ENCODE data around the gene TARBP1.
"Not testable (repeated sequence)": the region's sequence is repeated elsewhere in the genome, so short reads cannot be mapped to it uniquely, and the experiment has no call there.

TARBP1 gene

GRCh38 chr1:234478481-234479309, at the start of gene TARBP1:
Gene TARBP1, minus strand, starts transcription at chr1:234479179. Its CDS starts 76 bp downstream, at chr1:234479103.
- Mint-ChIP-seq H3K4me3 (peak within 1 kb of the TSS; percentile 92), H3K36me3 (ENCODE audit: low read depth) (peaks cover 11% of the 10 kb centered on the region), H3K27me3 (peaks cover 15% of the 10 kb centered on the region), H3K9me3 (no peaks in the 10 kb centered on the region), H3K4me1 (ENCODE audit: low read depth) (peaks cover 62% of the 10 kb centered on the region), H3K27ac (peak within 1 kb of the TSS; percentile 73)

DNA sequence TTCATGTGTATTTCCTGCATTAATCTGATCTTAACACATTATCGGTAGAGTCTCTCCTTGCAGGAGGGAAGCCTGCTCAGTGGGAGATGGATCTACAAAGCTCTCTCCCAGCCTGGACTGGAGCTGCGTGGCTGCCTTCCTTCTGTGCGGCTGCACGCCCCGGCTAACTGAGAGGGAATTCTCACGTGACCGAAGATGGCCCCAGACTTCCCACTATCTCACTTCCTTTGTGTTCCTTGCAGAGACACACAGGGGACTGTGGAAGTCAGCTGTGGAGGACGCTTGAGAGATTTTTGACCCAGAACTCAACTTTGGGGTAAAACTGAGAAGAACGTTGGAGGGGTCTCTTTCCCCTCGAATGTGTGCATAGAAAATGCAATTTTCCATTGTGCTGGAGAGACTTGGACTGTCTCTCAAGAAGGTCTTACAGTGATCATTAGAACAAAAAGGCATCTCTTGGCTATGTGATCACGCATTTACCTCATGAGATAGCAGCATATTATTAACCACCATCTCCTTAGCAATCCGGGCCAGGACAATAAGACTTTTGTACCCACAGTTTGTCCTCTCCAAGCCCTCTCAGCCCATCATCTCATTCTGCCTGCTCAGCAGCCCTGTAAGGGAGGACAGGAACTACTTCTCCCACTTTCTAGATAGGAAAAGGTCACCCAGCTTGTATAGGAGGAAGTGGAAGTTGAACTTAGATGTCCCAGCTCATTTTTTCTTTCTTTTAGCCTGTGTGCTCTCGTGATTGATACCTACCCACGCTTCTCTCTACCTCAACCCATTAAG, 49.3 kb upstream of the TARBP1 start:
- Mint-ChIP-seq H3K9me3 (no peaks in the 10 kb centered on the region), H3K4me1 (ENCODE audit: low read depth) (peaks cover 17% of the 10 kb centered on the region), H3K36me3 (ENCODE audit: low read depth) (no peaks in the 10 kb centered on the region), H3K4me3 (no peak overlapping the region), H3K27ac (no peak overlapping the region), H3K27me3 (peaks cover 14% of the 10 kb centered on the region)

DNA sequence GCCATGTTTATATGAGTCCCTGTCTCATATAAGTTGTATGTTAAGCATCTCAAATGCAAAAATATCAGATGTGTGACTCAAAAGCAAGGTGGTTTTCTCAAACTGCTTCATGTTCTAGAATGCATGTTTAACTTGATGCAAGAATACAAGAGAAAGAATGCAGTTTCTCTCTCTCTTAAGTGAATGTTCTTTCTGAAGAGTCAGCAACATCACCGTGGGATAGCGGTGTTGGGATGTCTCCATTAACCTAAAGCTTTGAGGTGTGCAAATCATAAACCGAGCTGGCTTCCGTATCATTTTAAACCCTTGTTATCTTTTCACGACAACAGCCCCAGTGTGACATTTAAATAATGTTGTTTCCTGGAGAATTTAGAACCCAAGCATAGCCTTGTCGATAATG, 48.4 kb upstream of the TARBP1 start:
- no peak overlapping the region for H3K4me3 Mint-ChIP-seq
- H3K36me3 Mint-ChIP-seq (ENCODE audit: low read depth): no peaks in the 10 kb centered on the region
- peaks cover 17% of the 10 kb centered on the region for H3K4me1 Mint-ChIP-seq (ENCODE audit: low read depth)
- H3K27ac Mint-ChIP-seq: no peak overlapping the region
- H3K9me3 Mint-ChIP-seq: no peaks in the 10 kb centered on the region
- H3K27me3 Mint-ChIP-seq: peaks cover 14% of the 10 kb centered on the region

GRCh38 chr1:234526922-234527321, 47.9 kb upstream of the TARBP1 start:
- Mint-ChIP-seq H3K27me3 (peaks cover 14% of the 10 kb centered on the region), H3K9me3 (no peaks in the 10 kb centered on the region), H3K4me1 (ENCODE audit: low read depth) (peaks cover 17% of the 10 kb centered on the region), H3K4me3 (no peak overlapping the region), H3K27ac (no peak overlapping the region), H3K36me3 (ENCODE audit: low read depth) (no peaks in the 10 kb centered on the region)

- Mint-ChIP-seq H3K36me3 (ENCODE audit: low read depth) (no peaks in the 10 kb centered on the region), H3K4me3 (no peak overlapping the region), H3K27ac (no peak overlapping the region), H3K4me1 (ENCODE audit: low read depth) (peaks cover 17% of the 10 kb centered on the region), H3K27me3 (peaks cover 14% of the 10 kb centered on the region), H3K9me3 (no peaks in the 10 kb centered on the region)
Measured at GRCh38 chr1:234525099-234525799, 46.3 kb upstream of the TARBP1 start.

DNA sequence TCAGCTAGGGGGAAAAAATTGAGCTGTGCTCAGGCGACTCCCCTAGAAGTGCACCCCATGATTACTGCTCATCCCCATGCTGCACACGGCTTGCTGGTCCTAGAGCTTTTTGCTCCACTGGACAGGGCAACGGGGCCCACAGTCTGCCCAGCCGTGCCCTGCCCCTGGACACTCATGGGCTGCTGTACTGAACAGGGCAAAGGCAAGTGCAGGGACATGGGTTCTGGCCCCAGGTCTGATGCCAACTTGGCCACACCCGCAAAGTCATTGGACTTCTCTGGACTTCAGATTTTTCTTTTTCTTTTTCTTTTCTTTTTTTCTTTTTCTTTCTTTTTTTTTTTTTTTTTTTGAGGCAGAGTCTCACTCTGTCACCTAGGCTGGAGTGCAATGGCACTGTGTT, 42.9 kb upstream of the TARBP1 start:
- H3K9me3 Mint-ChIP-seq: no peaks in the 10 kb centered on the region
- H3K4me1 Mint-ChIP-seq (ENCODE audit: low read depth): peaks cover 19% of the 10 kb centered on the region
- no peak overlapping the region for H3K27ac Mint-ChIP-seq
- peaks cover 9% of the 10 kb centered on the region for H3K27me3 Mint-ChIP-seq
- H3K4me3 Mint-ChIP-seq: no peak overlapping the region
- H3K36me3 Mint-ChIP-seq (ENCODE audit: low read depth): no peaks in the 10 kb centered on the region

DNA sequence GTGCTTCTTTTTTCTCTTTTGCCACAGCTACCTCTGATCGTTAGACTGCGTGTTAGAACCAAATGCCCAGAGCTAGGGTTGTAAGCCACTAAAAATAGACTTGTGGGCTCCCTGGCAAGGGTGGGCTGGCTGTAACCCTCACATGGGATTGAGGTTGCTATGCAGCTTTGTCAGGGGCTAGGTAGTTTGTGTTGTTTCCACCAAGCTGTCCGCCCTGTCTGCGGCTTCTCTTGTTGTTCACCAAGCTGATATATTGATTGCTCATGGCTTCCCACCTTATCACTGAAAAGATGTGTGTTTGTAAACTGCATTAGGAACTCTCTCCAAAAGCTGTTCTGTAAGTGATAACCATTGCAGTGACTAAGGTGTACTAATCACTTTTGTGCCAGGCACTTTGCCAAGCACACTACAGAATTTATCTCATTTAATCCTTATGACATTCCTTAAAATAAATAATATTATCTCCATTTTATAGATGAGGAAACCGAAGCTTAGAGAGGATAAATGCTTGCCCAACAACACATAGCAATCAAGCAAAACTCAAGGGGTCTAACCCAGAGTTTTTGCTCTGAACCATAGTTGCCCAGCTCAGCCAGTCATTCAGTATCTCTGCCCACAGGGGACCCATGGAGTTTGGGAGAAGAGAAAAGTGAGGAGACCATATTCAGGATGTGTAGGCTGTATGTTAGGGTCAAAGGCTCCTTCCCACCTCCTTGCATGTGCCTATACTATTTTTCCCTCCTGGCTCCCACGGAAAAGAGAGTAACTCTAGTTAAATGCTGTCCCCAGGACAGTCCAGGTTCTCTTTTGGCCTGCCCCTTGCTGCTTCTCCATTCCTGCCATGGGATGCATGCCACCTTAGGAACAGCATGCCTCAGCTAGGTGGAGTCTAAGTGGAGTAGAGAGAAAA, 42.2 kb upstream of the TARBP1 start:
- H3K27ac Mint-ChIP-seq: no peak overlapping the region

DNA sequence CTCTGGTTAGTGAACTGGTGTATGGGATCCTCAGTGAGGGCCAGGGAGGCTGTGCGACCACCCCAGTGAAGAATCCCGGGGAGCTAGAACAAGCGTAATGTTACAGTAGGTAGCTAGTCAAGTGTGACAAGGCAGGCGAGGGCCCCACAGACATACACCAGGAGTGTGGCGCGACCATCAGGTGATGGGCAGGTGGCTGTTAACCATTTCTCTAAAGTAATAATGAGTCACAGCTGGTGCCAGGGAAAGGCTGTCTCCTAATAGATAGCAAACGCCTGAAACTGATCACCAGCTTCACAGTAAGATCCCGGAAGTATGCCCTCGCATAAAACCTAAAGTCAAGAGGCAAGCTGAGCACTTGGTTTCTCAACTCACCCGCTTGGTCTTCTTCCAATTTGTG, 40.5 kb upstream of the TARBP1 start:
- Mint-ChIP-seq H3K9me3 (no peaks in the 10 kb centered on the region), H3K27me3 (no peaks in the 10 kb centered on the region), H3K36me3 (ENCODE audit: low read depth) (no peaks in the 10 kb centered on the region), H3K4me3 (no peak overlapping the region), H3K4me1 (ENCODE audit: low read depth) (peaks cover 20% of the 10 kb centered on the region), H3K27ac (no peak overlapping the region)

More for the DNA sequence above, 42.2 kb upstream of the TARBP1 start:
- Mint-ChIP-seq H3K4me1 (ENCODE audit: low read depth) (peaks cover 19% of the 10 kb centered on the region), H3K36me3 (ENCODE audit: low read depth) (no peaks in the 10 kb centered on the region), H3K4me3 (no peak overlapping the region), H3K9me3 (no peaks in the 10 kb centered on the region), H3K27me3 (peaks cover 9% of the 10 kb centered on the region)

- H3K36me3 Mint-ChIP-seq (ENCODE audit: low read depth): no peaks in the 10 kb centered on the region
- H3K27ac Mint-ChIP-seq: no peak overlapping the region
- H3K27me3 Mint-ChIP-seq: no peaks in the 10 kb centered on the region
- H3K4me1 Mint-ChIP-seq (ENCODE audit: low read depth): peaks cover 20% of the 10 kb centered on the region
- H3K9me3 Mint-ChIP-seq: no peaks in the 10 kb centered on the region
- H3K4me3 Mint-ChIP-seq: no peak overlapping the region
Measured at GRCh38 chr1:234518876-234519275, 39.9 kb upstream of the TARBP1 start.

GRCh38 chr1:234518086-234518485, 39.1 kb upstream of the TARBP1 start:
- H3K4me1 Mint-ChIP-seq (ENCODE audit: low read depth): peaks cover 20% of the 10 kb centered on the region
- not testable (repeated sequence) for H3K36me3 Mint-ChIP-seq (ENCODE audit: low read depth); H3K27ac Mint-ChIP-seq; H3K4me3 Mint-ChIP-seq; H3K9me3 Mint-ChIP-seq; H3K27me3 Mint-ChIP-seq

GRCh38 chr1:234517110-234517802, 38.3 kb upstream of the TARBP1 start:
- Mint-ChIP-seq H3K9me3 (no peaks in the 10 kb centered on the region), H3K27me3 (no peaks in the 10 kb centered on the region), H3K4me1 (ENCODE audit: low read depth) (peaks cover 20% of the 10 kb centered on the region), H3K36me3 (ENCODE audit: low read depth) (no peaks in the 10 kb centered on the region), H3K27ac (peak overlapping the region; percentile 78), H3K4me3 (no peak overlapping the region)

- no peaks in the 10 kb centered on the region for H3K36me3 Mint-ChIP-seq (ENCODE audit: low read depth)
- H3K27me3 Mint-ChIP-seq: peaks cover 4% of the 10 kb centered on the region
- no peak overlapping the region for H3K4me3 Mint-ChIP-seq
- H3K4me1 Mint-ChIP-seq (ENCODE audit: low read depth): peaks cover 20% of the 10 kb centered on the region
- no peak overlapping the region for H3K27ac Mint-ChIP-seq
- H3K9me3 Mint-ChIP-seq: no peaks in the 10 kb centered on the region
Measured at GRCh38 chr1:234515821-234516241, 36.9 kb upstream of the TARBP1 start.

DNA sequence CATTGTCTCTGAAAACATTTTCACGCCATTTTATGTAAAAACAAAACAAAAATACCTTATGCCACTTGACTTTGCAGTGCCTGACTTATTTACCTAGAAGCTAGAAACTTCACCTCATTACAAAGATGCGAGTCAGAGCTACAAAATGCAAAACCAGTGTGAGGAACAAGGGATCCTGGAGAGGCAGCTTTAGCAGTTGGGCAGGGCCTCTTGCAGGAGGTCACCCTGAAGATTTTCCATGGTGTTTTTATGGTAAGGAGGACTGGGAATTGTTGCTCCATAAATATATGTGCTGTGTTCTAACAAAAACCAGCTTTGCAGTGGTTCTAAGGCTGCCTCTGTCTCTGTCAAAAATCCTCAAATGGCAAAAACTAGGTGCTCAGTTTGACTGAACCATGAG, 36.4 kb upstream of the TARBP1 start:
- peaks cover 4% of the 10 kb centered on the region for H3K27me3 Mint-ChIP-seq
- peaks cover 20% of the 10 kb centered on the region for H3K4me1 Mint-ChIP-seq (ENCODE audit: low read depth)
- H3K27ac Mint-ChIP-seq: no peak overlapping the region
- no peak overlapping the region for H3K4me3 Mint-ChIP-seq
- no peaks in the 10 kb centered on the region for H3K9me3 Mint-ChIP-seq
- no peaks in the 10 kb centered on the region for H3K36me3 Mint-ChIP-seq (ENCODE audit: low read depth)

DNA sequence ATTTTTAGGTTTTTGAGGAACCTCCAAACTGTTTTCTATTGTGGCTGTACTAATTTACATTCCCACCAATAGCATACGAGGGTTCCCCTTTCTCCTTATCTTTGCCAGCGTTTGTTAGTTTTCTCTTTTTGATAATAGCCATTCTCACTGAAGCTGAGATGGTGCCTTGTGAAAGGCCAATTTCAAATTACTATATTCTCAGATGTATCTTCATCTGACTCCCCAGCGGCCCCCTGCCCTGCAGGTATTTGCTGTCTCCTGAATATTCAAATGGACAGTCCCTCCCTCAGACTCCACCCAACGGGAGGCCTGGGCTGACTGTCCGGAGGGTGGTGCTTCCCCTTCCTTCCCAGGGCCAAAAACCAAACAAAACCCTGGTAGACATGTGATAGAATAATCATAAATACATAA, 33.5 kb upstream of the TARBP1 start:
- Mint-ChIP-seq H3K4me3 (no peak overlapping the region), H3K9me3 (no peaks in the 10 kb centered on the region), H3K4me1 (ENCODE audit: low read depth) (peaks cover 22% of the 10 kb centered on the region), H3K36me3 (ENCODE audit: low read depth) (no peaks in the 10 kb centered on the region), H3K27ac (no peak overlapping the region), H3K27me3 (peaks cover 4% of the 10 kb centered on the region)
